ENCODE data around the gene CDK14.

CDK14 gene

DNA sequence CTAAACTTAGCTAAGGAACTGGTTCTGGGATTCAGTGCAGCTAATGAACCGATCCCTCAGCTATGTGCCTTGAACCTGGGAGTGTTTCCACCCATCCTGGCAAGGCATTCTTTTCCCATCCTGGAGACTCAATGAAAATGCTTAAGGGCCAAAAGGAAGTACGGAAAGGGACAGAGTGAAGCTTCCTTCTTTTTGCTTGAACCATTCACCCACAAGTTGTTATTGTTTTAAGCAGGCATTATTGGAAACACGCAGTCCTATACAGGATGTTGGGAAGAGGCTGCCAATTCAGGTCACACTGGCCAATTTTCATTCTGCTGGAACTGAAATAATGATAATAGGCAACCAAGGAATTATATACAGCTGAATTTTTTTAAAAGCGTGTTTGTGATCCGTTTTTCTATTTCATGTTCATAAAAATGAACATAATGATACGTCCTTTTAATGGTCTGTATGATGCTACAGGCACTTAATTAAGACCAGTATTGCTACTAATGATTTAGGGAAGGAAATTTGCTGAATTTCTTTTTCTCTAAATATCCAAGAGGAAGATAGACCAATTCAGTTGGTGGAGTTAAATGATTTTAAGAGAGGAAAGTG lies 610.3 kb downstream of the CDK14 start:
- no peak for DNase-seq (ENCODE audit: low spot score)

DNA sequence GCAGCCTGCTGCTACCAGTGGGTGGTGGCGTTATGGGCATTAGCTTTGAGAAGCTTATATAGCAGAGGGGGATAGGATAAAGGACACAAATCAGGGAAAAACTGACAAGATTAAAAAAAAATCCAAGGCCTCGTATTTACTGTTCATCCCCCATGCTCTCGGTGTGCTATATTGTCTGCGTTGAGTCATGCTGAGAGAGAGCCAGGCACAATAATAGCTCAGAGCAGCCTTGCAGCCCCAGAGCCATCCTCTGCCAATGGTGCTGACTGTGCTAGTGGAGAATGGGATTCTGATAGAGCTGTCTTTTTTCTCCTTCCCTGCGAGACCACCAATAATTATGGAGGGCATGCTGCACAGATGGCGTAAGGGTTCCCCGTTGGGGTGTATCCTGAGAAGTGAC lies 616.5 kb downstream of the CDK14 start:
- no peak for DNase-seq (ENCODE audit: low spot score)

DNA sequence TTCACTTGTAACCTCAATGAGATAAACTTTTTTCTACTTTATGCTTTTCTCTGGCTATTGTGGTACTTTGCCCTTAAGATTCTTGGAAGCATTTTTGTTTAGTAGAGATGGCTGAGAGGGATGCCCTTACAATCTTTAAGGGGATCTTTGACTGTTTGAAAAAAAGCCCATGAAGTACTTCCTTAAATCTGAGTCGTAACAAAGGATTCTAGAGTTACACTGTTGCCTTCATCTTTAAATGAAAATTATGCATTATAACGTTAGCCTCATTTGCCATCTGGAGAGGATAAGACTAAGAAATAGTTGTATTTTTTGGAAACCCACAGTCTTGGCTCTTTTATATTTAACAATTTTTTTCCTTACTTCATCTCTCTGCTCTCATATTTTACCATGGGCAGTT lies 630.3 kb downstream of the CDK14 start:
- DNase-seq (ENCODE audit: low spot score), result no peak

DNA sequence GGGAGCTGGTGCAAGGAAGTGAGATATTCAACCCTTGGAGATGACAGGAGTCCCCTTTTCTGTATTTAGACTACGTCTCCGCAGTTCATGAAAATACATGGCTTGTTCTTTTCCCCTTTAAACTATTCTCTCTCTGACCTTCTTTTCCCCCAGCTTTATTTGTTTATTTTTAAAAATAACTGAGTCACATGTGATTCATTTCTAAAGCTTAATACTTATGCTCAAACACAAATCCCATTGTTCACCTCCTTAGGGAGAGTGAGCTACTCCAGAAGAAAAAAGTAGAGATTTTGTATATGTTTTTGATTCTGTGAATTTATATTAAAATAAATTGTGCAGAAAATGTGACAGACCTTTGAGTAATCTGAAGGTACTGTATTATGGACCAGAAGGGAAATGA lies 632.2 kb downstream of the CDK14 start:
- no peak for DNase-seq (ENCODE audit: low spot score)

DNA sequence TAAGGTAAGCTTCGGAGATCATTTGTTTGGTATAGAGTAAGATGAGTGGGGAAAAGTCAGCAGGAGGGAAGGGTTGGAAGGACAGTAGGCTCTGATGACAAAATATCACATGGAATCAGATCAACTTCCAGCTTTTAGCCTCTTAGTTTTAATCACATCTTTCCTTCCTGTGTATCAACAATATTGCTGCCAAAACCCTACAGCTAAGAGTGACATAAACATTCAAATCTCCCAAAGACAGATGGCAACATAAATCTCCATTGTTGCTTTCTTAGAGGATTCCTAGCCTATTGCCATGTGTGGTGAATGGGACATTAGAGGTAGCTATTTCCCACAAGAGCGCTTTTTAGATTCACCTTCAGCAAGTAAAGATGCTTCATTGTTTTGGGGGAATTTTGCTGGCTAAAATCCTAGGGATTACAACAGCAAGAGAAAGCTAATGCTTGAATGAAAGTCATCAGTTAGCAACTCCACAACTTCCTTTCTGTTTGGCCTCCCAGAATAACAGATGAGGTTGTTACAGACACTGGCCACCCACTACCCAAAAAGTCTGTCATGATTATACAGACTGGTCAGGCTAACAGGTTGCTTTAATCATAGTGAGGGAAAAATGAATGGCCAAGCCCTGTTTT lies 632.9 kb downstream of the CDK14 start:
- DNase-seq (ENCODE audit: low spot score), result no peak

DNA sequence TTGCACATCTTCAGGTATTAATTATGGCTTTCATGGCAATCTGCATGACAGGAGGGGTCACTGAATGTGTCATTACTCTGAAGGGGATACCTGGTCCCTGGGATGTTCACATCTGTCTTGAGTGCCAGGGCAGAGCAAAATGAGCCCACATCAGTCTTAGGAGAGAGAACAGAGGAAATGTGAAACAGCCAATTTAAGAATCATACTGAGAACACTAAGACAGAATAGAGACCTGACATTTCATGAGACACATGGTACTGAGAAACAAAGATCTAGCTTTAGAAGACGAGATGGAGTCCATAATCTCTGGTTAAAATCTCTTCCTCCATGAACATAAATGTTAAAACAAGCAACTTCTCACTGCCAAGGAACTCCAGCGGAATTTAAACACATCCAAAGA lies 634.0 kb downstream of the CDK14 start:
- no peak for DNase-seq (ENCODE audit: low spot score)

DNA sequence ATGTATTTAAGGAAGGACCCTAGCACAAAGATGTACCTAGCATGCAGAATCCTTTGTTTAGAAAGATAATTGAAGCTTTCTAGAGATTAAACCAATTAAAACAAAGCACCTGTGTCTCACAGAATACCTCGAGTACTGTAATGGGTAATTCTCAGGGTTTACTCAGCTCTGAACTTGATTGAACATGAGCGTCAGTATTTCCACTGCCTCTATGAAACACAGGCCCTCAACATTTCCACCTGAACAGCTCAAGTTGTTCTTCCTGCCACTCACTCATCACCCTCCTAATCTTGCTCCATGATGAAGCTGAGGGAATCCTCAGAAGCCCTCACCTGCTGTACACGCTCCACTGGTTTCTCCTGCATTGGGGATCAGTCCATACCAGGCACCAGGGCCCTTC lies 634.4 kb downstream of the CDK14 start:
- DNase-seq (ENCODE audit: low spot score), result no peak

DNA sequence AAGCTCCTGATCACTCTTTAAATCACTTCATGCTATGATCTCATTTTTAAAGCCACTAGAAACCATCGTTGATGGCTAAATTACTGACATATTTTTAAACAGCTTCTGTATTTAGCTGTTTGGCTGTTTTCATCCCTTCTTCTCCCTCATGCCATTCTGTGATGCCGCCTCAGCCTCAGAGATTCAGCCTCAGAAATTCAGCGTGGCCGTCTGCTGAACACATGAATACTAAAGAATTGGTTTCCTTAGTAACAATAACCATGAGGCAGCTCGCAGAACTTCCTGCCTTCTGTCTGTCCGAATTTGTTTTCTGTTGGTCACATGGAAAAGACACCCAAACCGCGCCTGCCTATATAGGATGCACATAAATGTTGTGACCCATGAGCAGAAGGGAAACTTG lies 637.1 kb downstream of the CDK14 start:
- DNase-seq (ENCODE audit: low spot score), result no peak

DNA sequence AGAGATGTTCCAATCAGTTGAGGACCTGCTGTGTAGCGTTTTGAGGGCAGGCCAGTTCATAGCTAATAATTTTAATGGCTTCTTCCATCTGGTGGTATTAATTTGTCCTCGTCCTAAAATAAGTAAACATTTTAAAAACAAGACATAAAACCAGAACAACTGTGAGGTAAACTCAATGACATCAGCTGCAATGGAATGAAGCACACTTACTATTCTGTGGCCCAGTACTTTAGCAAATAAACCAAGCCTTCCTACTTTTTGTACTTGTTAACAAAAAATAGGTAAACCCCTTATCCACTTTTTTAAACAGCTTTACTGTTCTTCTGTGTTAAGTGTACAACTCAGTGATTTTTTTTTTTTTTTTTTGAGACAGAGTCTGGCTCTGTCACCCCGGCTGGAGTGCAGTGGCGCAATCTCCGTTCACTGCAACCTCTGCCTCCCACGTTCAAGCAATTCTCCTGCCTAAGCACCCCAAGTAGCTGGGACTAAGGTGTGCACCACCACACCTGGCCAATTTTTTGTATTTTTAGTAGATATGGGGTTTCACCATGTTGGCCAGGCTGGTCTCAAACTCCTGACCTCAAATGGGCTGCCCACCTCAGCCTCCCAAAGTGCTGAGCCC lies 639.2 kb downstream of the CDK14 start:
- DNase-seq (ENCODE audit: low spot score), result no peak

DNA sequence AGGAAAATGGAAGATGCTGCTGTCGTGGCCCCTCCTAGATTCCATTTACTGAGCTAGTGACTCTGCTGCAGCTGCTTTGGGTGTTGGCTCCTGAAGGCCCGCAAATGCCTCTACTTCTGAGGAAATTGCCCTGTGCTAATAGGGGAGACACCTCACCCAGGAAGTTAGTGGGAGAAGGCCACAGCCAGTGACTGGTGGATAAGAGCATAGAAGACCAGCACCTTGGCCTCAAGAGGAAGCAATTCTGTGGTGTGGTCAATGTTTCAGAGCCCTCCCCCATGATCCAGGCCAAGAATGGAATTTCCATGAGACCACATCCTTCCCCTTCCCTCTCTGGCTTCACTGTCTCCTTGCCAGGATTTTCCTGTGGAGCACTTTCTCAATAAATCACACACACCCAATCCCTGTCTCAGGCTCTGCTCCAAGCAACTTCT lies 643.1 kb downstream of the CDK14 start:
- no peak for DNase-seq (ENCODE audit: low spot score)

DNA sequence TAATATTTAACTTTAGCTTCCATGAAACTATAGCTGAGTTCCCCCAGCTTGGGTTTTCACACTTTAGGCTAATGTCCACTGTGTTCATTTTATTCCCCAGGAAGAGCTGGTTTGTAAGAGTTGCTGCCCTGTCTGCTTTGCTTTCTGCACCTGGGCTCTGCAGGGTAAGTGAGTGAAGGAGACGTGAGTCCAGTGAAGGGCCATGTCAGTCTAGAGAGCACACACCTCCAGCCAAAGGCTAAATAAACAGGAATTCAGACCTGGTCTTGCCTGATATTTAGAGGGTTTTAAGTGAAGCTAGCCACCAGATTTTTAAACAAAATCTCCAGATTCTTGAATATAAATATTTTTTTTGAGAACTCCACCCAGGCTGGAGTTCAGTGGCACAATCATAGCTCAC lies 643.7 kb downstream of the CDK14 start:
- DNase-seq (ENCODE audit: low spot score), result no peak

DNA sequence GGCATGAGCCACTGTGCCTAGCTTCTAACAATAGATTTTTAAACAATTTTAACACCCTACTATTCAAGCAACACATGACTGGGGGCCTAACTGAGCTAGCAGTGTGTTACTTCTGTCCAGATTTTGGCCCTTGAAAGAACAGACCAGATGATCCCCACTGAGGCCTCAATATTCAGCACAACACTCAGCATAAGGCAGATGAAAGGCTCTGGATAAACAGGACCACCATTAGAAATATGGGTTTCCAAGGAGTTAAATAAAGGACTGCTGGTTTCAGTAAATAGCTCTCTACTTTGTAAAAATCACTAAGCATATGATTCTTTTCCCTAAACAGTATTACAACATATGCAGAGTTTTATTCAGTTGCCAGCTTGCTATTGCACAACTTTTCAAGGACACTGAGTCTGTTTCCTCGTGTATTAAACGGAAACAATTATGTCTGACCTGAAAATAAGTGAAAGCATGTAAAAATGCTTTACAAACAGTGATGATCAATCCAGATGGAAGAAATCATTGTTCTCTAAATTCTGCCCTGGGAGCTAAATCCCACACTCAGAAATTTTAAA lies 644.3 kb downstream of the CDK14 start:
- DNase-seq (ENCODE audit: low spot score), result no peak

DNA sequence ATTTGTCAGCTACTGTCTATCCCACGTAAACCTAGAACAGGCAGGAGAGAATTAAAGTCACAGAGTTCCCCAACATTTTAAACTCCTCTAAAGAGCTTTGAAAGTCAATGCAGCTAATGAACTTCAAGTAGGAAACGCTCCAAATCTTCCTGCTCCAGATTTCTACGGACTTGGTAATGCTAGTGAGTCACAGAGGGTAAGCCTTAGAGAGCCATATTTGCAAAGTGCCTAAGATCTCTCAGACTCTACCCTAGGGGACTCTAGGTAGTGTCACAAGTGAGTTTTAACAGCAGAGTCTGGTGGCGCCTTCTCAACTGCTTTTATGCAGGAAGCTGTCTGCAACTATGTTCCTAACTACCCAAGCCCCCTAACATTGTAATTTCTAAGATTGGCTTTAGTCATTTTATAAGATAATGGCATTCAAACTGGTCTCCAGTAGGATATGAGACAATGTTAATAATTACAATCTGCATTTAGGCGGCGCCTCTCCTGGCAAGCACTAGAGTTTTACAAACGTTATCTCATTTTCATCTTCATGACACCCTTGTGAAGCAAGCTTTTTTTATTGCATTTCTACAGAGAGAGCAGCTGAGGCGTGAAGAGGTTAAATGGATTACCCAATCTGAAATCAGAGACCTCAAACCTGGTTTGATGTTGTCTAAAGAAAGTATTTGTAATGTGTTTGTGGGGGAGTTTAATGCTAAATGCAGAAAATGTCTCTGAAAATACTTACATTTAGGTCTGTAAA lies 646.1 kb downstream of the CDK14 start:
- DNase-seq (ENCODE audit: low spot score), result no peak

DNA sequence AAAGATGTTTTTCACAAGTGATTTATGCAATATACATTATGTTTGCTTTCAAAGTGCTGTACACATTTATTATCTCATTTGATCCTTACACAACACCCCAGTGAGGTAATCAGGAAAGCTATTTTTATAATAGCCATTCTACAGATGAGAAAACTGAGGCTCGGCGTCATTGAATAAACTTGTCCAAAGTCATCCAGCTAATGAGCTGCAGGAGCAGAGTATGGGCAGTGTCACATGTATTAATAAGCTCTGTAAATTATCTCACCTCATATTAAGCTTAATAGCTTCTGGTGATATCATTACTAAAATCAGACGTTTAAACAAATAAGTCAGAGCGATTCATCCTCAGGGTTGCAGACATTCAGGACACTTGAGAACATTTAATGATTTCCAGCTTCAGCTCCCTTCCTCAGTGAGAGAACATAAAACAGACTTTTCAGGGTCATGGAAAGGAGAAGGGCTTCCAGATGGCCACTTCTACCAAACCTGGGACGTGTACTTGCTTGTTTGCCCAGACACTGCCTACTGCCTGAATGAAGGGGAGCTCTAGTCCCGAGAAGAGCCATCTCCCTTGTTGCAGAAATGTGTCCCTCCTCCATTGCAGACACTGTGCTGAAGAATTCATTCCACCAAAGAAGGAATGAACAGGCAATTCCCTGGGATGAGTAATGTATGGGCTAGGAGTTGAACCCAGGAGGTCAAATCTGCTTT lies 647.6 kb downstream of the CDK14 start:
- no peak for DNase-seq (ENCODE audit: low spot score)

DNA sequence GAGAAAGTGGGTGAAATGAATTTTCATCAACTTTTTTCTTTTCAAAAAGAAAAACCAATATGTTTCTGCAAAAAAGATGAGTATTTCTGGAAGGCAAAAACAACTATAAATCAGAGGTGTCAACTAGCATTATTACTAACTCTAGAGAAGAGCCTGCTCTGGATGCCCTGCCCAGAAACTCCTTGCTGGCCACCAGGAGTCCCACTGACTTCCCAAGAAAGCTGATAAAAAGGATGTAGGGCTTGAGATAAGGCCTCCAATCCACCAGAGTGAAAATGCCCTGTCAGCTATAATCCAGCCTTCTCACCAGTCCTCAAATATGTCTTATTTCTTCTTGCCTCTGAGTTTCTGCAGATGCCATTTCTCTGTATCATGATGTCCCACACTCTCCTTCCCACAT lies 651.4 kb downstream of the CDK14 start:
- DNase-seq (ENCODE audit: low spot score), result no peak

DNA sequence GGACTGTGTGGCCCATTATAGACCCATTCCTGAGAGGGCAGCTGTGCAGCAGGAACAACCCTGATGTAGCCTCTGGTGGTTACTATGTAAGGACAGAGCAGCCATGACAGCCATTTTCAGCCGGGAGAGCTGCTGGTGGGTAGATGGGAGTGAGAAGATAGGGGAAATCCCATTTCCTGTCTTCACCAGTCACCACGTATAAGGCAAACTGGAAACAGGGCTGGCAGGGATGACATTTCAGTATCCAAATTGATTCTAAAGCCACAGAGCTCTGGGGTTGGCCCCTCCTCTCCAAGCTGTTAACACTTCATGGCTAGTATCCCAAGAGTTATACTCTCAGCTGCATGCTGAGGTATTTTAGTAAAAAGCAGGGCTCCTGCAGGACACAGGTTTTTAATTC lies 652.9 kb downstream of the CDK14 start:
- no peak for DNase-seq (ENCODE audit: low spot score)

DNA sequence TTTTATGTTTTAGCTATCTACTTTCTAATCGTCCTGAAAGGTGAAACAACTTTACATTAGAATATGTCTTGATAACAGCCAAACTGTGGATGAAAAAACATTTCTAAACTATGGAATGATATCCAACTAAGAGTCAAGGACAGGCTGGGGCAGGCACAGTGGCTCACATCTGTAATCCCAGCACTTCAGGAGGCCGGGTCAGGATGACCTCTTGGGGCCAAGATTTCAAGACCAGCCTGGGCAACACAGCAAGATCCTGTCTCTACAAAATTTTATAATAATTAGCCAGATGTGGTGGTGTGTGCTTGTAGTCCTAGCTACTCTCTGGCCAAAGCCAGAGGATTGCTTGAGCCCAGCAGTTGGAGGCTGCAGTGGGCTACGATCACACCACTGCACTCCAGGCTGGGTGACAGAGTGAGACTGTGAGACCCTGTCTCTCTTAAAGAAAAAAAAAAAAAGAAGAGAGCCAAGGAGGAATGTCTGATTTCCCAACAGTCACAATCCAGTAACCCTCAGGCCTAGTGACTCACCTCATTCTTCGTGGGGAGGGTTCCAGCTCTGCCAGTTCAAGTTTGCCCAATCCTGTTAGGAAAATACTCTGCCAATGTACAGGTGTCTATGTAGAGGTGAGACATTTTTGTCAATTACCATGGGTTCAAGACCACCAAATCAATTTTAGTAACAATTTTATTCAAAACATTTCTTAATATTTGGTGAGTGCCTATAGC lies 653.5 kb downstream of the CDK14 start:
- no peak for DNase-seq (ENCODE audit: low spot score)

DNA sequence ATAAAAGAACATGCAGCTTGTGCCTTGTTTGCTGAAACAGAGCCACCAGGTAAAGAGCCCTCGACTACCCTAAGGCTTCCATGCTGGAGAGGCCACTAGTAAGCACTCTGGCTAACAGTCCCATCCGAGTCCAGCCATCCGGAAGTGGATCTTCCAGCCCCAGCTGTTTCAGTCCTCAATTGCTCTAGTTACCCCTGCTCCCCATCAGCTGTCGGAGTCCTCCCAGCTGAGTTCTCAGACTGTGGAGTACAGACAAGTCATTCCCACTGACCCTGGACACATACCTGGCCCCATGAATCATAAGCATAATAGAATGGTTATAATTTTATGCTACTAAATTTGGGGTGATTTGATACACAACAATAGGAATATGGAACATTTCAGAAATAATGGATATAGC lies 654.6 kb downstream of the CDK14 start:
- DNase-seq (ENCODE audit: low spot score), result no peak

DNA sequence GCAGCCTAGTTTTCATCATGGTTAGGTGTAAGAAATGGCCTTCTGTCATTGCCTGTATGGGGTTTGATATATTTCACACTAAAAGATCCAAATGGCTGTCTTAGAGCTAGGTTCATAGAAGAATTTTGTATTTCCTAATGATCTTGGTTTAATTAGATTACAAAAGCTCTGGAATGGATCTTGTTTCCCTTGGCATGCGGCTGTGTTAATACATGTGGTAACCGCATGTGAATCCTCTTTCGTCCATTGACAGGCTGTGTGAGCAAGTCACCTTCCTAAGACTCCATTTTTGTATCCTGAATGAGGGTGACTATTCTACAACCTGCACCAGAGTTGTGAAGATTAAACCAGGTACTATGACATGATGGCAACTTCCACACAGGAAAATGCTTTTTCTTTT lies 655.8 kb downstream of the CDK14 start:
- no peak for DNase-seq (ENCODE audit: low spot score)

Measured in globus pallidus (tissue), 1 donor.